A549 (cell line): Measurements from ENCODE around the gene MYH8.

Experiments used
- NPAS2 ChIP-seq: fragments of 250-450 bp; sonication (Bioruptor Pico); IDR thresholded peaks from 2 replicates; pipeline ENCODE4 v1.8.0; 2022; ENCODE audit warnings: mild to moderate bottlenecking, moderate library complexity, borderline replicate concordance
- NR3C1 ChIP-seq: fragments of >200 bp; sonication (Bioruptor Twin); formaldehyde crosslinking; IDR thresholded peaks from 3 replicates; pipeline ENCODE4 v1.6.1; 2017
- POLR2A ChIP-seq: IDR thresholded peaks from 2 replicates; pipeline ENCODE4 v1.6.1; 2012; ENCODE audit warnings: mild to moderate bottlenecking, low read length
- TF ChIP-seq, protein P1 (sequence below): fragments of 200-600 bp; sonication (generic); IDR thresholded peaks from 2 replicates; pipeline ENCODE4 v1.6.1; 2016; ENCODE audit warnings: antibody characterized with exemption, mild to moderate bottlenecking, moderate library complexity
- TF ChIP-seq, protein P2 (sequence below): fragments of >200 bp; sonication (Bioruptor Twin); formaldehyde crosslinking; IDR thresholded peaks from 3 replicates; pipeline ENCODE4 v1.5.1; 2016

DNA sequence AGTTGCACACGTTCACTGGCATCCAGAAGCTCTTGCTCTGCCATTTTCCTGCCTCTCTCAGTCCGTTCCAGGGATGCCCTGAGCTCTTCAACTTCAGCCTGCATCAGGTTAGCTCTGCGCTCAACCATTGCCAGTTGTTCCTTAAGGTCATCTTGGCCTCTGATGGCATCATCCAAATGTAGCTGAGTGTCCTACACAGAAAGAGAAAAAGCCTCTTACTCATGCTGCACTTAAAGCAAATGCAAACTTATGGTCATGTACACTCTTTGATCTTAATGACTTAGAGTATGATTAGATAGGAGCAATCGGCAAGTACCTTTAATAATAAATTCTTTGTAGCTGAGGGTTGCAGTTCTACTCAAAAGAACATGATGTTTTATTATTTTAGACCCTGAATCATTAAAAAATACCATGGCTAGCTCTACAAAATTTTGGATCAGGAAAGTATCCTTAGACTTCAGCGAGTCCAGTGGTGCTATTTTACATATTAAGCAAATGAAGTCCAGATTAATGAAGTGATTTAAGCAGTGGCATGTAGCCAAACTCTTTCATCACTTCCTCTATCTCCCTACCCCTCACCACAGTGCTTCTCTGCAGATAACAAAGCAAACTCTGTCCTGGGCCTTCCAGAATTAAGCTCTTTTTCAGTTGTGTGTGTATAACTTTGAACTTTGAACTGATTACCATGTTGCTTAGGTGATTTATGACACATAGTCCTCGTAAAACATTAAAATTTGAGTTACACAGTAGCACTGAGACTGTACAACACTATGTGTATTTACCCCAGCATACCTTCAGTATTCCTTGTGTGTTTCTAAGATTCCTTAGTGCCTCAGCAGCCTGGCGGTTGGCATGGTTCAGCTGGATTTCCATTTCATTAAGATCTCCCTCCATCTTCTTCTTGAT lies 25.5 kb upstream of the MYH8 start:
- TF ChIP-seq POLR2A: no peak
- TF ChIP-seq, protein P1, sequence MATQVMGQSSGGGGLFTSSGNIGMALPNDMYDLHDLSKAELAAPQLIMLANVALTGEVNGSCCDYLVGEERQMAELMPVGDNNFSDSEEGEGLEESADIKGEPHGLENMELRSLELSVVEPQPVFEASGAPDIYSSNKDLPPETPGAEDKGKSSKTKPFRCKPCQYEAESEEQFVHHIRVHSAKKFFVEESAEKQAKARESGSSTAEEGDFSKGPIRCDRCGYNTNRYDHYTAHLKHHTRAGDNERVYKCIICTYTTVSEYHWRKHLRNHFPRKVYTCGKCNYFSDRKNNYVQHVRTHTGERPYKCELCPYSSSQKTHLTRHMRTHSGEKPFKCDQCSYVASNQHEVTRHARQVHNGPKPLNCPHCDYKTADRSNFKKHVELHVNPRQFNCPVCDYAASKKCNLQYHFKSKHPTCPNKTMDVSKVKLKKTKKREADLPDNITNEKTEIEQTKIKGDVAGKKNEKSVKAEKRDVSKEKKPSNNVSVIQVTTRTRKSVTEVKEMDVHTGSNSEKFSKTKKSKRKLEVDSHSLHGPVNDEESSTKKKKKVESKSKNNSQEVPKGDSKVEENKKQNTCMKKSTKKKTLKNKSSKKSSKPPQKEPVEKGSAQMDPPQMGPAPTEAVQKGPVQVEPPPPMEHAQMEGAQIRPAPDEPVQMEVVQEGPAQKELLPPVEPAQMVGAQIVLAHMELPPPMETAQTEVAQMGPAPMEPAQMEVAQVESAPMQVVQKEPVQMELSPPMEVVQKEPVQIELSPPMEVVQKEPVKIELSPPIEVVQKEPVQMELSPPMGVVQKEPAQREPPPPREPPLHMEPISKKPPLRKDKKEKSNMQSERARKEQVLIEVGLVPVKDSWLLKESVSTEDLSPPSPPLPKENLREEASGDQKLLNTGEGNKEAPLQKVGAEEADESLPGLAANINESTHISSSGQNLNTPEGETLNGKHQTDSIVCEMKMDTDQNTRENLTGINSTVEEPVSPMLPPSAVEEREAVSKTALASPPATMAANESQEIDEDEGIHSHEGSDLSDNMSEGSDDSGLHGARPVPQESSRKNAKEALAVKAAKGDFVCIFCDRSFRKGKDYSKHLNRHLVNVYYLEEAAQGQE: no peak
- no peak for TF ChIP-seq NPAS2 (CRISPR knock-in tag)
- TF ChIP-seq, protein P2, sequence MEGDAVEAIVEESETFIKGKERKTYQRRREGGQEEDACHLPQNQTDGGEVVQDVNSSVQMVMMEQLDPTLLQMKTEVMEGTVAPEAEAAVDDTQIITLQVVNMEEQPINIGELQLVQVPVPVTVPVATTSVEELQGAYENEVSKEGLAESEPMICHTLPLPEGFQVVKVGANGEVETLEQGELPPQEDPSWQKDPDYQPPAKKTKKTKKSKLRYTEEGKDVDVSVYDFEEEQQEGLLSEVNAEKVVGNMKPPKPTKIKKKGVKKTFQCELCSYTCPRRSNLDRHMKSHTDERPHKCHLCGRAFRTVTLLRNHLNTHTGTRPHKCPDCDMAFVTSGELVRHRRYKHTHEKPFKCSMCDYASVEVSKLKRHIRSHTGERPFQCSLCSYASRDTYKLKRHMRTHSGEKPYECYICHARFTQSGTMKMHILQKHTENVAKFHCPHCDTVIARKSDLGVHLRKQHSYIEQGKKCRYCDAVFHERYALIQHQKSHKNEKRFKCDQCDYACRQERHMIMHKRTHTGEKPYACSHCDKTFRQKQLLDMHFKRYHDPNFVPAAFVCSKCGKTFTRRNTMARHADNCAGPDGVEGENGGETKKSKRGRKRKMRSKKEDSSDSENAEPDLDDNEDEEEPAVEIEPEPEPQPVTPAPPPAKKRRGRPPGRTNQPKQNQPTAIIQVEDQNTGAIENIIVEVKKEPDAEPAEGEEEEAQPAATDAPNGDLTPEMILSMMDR: no peak
- no peak for TF ChIP-seq NR3C1
